SU-DHL-6 (cell line): ENCODE results near the gene ATP11A.

ENCODE experiments used
- H2AFZ ChIP-seq: fragments of 200-600 bp; sonication (generic); 2 replicates; pipeline ENCODE4 v1.6.1; 2014; ENCODE audit warnings: low read depth, mild to moderate bottlenecking, moderate library complexity, mixed read lengths, antibody characterized with exemption, low read length; ENCODE audit not compliant: severe bottlenecking
- H3F3A ChIP-seq: fragments of 200-600 bp; shearing (Covaris generic); 2 replicates; pipeline ENCODE4 v1.6.0; 2016; ENCODE audit warnings: antibody characterized with exemption, mild to moderate bottlenecking; ENCODE audit not compliant: insufficient read depth
- H3K27ac ChIP-seq: fragments of 200-600 bp; sonication (generic); 2 replicates; pipeline ENCODE4 v1.5.1; 2016; ENCODE audit warnings: low read depth, mild to moderate bottlenecking, low read length, moderate library complexity, mixed read lengths
- H3K27me3 ChIP-seq: fragments of 200-600 bp; sonication (generic), shearing (Covaris generic); 2 replicates; pipeline ENCODE4 v1.6.0; 2014; ENCODE audit warnings: mild to moderate bottlenecking, low read length
- H3K36me3 ChIP-seq: fragments of 200-600 bp; sonication (generic); 2 replicates; pipeline ENCODE4 v1.6.1; 2014; ENCODE audit warnings: mild to moderate bottlenecking, low read length, mixed read lengths
- H3K4me2 ChIP-seq: fragments of 300-600, 200-600 bp; shearing (Covaris generic), sonication (generic); 2 replicates; pipeline ENCODE4 v1.6.0; 2014; ENCODE audit warnings: low read length, low read depth, mild to moderate bottlenecking; ENCODE audit not compliant: poor library complexity, severe bottlenecking
- H3K4me3 ChIP-seq: fragments of 200-600 bp; sonication (generic); 2 replicates; pipeline ENCODE4 v1.5.1; 2014; ENCODE audit warnings: antibody characterized with exemption, low read length, mild to moderate bottlenecking, mixed read lengths; ENCODE audit not compliant: insufficient read depth, poor library complexity, severe bottlenecking
- H3K79me2 ChIP-seq: fragments of 200-600 bp; sonication (generic); 2 replicates; pipeline ENCODE4 v1.6.1; 2014; ENCODE audit warnings: mild to moderate bottlenecking, low read length, moderate library complexity; ENCODE audit not compliant: insufficient read depth
- H3K9ac ChIP-seq: fragments of 200-600 bp; sonication (generic); 2 replicates; pipeline ENCODE4 v1.7.0; 2014; ENCODE audit warnings: mild to moderate bottlenecking, low read length
- H3K9me2 ChIP-seq: fragments of 200-600 bp; sonication (generic); replicated peaks from 2 replicates; pipeline ENCODE4 v1.6.1; 2014; ENCODE audit warnings: low read length; ENCODE audit not compliant: insufficient read depth
- H3K9me3 ChIP-seq: fragments of 200-600 bp; sonication (generic); 2 replicates; pipeline ENCODE4 v1.6.1; 2014; ENCODE audit warnings: low read length, mixed read lengths; ENCODE audit not compliant: insufficient read depth
- H4K20me1 ChIP-seq: fragments of 200-600 bp; sonication (generic); 2 replicates; pipeline ENCODE4 v1.6.1; 2014; ENCODE audit warnings: low read depth, mild to moderate bottlenecking, antibody characterized with exemption, low read length, moderate library complexity, mixed read lengths
- CTCF ChIP-seq: fragments of 200-600 bp; sonication (generic); IDR thresholded peaks from one replicate; pipeline ENCODE4 v1.5.1; 2017; ENCODE audit warnings: antibody characterized with exemption, mild to moderate bottlenecking, low read length, moderate library complexity; ENCODE audit not compliant: insufficient read depth, poor library complexity, severe bottlenecking
- EZH2phosphoT487 ChIP-seq: fragments of 200-600 bp; sonication (generic), shearing (Covaris generic); conservative IDR thresholded peaks from 2 replicates; pipeline ENCODE4 v1.6.1; 2018; ENCODE audit warnings: mild to moderate bottlenecking, antibody characterized with exemption, low read length, moderate library complexity, mixed read lengths

The ATP11A gene

GRCh38 chr13:112894423-112894672, 204.5 kb downstream of the ATP11A start:
- TF ChIP-seq CTCF (no peak), EZH2phosphoT487 (no peak)
- Histone ChIP-seq H3K9ac (no peak overlapping the region), H3K9me2 (no peaks in the 10 kb centered on the region), H3K79me2 (no peaks in the 10 kb centered on the region), H3K27ac (no peak overlapping the region), H3K36me3 (no peaks in the 10 kb centered on the region), H3F3A (no peaks in the 10 kb centered on the region; the same call in 1 of the 2 replicates), H3K9me3 (no peaks in the 10 kb centered on the region), H3K27me3 (no peaks in the 10 kb centered on the region), H3K4me3 (no peak overlapping the region), H4K20me1 (no peaks in the 10 kb centered on the region), H3K4me2 (peak overlapping the region; percentile 28), H2AFZ (no peak overlapping the region)

- H3K36me3 ChIP-seq: no peaks in the 10 kb centered on the region
- no peak overlapping the region for H3K27ac ChIP-seq
- TF ChIP-seq EZH2phosphoT487: no peak
- TF ChIP-seq CTCF: no peak
- H4K20me1 ChIP-seq: no peaks in the 10 kb centered on the region
- H3K4me3 ChIP-seq: no peak overlapping the region
- no peaks in the 10 kb centered on the region for H3K27me3 ChIP-seq
- H3K9me3 ChIP-seq: no peaks in the 10 kb centered on the region
- no peak overlapping the region for H3K9ac ChIP-seq
- no peaks in the 10 kb centered on the region for H3K79me2 ChIP-seq
- H3K4me2 ChIP-seq: peak overlapping the region; percentile 28
- H3K9me2 ChIP-seq: no peaks in the 10 kb centered on the region
- H3F3A ChIP-seq: no peaks in the 10 kb centered on the region; the same call in 1 of the 2 replicates
- H2AFZ ChIP-seq: no peak overlapping the region
These were observed 205.0 kb downstream of the ATP11A start for GRCh38 chr13:112894673-112895481.

GRCh38 chr13:112895521-112896465, 206.0 kb downstream of the ATP11A start:
- Histone ChIP-seq H3K9ac (no peak overlapping the region), H3K4me3 (no peak overlapping the region), H2AFZ (no peak overlapping the region), H3K36me3 (no peaks in the 10 kb centered on the region), H3K4me2 (no peak overlapping the region), H3K9me3 (no peaks in the 10 kb centered on the region), H3K27ac (no peak overlapping the region), H3K27me3 (no peaks in the 10 kb centered on the region), H3K79me2 (no peaks in the 10 kb centered on the region), H4K20me1 (no peaks in the 10 kb centered on the region), H3K9me2 (no peaks in the 10 kb centered on the region), H3F3A (no peaks in the 10 kb centered on the region; the same call in 1 of the 2 replicates)
- no peak for TF ChIP-seq CTCF
- TF ChIP-seq EZH2phosphoT487: no peak
